ENCODE measurements around the gene NRCAM. TPM values are rescaled to one million over a fixed set of nuclear protein-coding genes. Genes with fewer than 3 reads are reported as not detected.

The NRCAM gene
- total and polyA plus RNA-seq, 12 donors = 0.08 to 1.3 (median 0.38) TPM

DNA sequence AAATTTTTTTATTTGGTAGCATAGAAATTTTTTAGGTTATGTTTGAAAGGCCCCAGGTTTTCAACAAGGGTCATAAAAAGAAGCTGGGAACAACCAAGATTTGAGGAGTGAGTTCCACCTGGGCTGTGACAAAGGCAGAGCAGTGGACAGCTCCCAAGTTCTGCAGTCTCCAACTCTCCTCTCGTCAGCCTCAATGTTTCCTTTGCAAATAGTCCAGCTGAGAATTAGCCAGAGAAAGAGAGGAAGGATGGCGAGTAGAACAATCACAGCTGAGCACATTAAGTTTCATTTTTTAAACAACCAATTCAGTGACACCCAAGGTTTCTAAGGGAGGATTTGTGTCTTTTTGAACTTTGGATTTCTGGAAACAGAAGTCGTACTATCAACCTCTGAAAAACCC lies 143.2 kb downstream of the NRCAM start:
- no peaks in the 10 kb centered on the region for H3K9me3 ChIP-seq
- H3K4me1 ChIP-seq = peaks cover 0 to 19% (median 0%) of the 10 kb centered on the region in 9 donors
- DNase-seq (no peak), ATAC-seq (no peak)
- intact Hi-C loops (cut with DNase I) = no loop called here
- H3K27me3 ChIP-seq = no peaks in the 10 kb centered on the region
- TF ChIP-seq, protein P1, sequence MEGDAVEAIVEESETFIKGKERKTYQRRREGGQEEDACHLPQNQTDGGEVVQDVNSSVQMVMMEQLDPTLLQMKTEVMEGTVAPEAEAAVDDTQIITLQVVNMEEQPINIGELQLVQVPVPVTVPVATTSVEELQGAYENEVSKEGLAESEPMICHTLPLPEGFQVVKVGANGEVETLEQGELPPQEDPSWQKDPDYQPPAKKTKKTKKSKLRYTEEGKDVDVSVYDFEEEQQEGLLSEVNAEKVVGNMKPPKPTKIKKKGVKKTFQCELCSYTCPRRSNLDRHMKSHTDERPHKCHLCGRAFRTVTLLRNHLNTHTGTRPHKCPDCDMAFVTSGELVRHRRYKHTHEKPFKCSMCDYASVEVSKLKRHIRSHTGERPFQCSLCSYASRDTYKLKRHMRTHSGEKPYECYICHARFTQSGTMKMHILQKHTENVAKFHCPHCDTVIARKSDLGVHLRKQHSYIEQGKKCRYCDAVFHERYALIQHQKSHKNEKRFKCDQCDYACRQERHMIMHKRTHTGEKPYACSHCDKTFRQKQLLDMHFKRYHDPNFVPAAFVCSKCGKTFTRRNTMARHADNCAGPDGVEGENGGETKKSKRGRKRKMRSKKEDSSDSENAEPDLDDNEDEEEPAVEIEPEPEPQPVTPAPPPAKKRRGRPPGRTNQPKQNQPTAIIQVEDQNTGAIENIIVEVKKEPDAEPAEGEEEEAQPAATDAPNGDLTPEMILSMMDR (IDR thresholded peaks at IDR 0.05) = no peak
- no peak overlapping the region for H3K27ac ChIP-seq
- WGBS, 2 donors = 39% methylated on average over 3 of the region's 3 CpGs
- H3K36me3 ChIP-seq = no peaks in the 10 kb centered on the region
- H3K4me3 ChIP-seq = no peak overlapping the region

DNA sequence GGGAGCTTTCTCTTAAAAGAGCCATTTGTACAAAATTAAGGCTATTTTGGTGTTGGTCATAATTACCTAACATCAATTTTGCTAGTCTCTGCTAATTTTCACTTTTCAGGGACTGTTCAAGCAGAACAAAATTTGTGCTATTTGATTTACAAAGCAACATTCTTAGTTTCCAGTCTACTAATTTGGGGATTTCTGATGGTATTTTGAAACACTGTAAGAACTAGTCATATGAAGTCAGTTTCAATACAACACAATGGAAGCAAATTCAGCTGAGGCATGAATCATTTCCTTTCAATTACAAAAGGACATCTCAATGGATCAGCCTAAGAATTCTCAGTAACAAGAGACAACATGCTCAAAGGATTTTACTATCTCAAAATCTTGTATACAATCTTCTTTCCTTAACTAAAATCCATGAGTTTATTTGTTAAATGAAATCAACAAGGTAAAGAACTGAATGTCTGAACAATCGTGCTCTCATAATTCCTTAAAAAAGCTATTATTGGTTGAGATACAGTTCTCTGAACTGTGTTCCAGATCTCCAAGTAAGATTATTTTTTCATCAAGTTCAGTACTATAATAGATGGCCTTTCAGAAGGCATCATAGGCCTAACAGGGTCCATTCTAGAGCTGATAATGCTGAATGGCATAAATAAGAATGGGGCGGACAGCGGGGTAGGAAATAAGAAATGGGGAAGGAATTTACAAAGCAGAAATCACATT lies 144.6 kb downstream of the NRCAM start:
- Histone ChIP-seq H3K9me3 (no peaks in the 10 kb centered on the region), H3K4me1 (peaks cover 0 to 19% (median 0%) of the 10 kb centered on the region in 9 donors), H3K27ac (peak overlapping the region in 2 of 10 donors; percentile 61 to 67), H3K4me3 (no peak overlapping the region), H3K36me3 (no peaks in the 10 kb centered on the region), H3K27me3 (no peaks in the 10 kb centered on the region)
- no peak for DNase-seq
- 93 to 94% methylated on average over 3 of the region's 3 CpGs for WGBS, 2 donors
- ATAC-seq = no peak
- intact Hi-C loops (cut with DNase I) = no loop called here
- TF ChIP-seq, protein P1 (IDR thresholded peaks at IDR 0.05) = no peak

DNA sequence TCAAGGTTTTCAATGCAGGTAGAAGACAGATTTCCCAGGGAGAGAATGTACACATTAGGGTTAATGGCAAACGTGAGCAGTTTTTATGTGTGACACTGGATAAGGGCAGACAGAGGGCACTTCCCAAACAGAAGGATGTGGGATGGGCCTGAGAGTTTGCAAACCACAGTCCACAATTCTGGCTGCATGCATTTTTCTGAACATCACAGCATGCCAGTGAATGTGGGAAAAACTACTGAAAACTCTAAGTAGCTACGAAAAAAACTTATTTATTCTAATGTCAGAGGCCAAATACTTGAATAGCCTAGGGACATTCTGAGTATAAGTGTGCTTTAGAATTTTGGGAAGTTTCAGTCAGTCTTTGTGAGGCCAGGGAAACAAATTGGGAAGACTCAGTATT lies 145.9 kb downstream of the NRCAM start:
- Histone ChIP-seq H3K27ac (peak overlapping the region in 1 of 10 donors; percentile 67), H3K4me3 (no peak overlapping the region), H3K4me1 (peaks cover 0 to 19% (median 0%) of the 10 kb centered on the region in 9 donors), H3K36me3 (no peaks in the 10 kb centered on the region), H3K9me3 (no peaks in the 10 kb centered on the region), H3K27me3 (no peaks in the 10 kb centered on the region)
- WGBS, 2 donors = 35 to 48% methylated on average over 2 of the region's 2 CpGs
- intact Hi-C loops (cut with DNase I) = no loop called here
- ATAC-seq (no peak), DNase-seq (no peak)
- TF ChIP-seq, protein P1 (IDR thresholded peaks at IDR 0.05) = no peak

DNA sequence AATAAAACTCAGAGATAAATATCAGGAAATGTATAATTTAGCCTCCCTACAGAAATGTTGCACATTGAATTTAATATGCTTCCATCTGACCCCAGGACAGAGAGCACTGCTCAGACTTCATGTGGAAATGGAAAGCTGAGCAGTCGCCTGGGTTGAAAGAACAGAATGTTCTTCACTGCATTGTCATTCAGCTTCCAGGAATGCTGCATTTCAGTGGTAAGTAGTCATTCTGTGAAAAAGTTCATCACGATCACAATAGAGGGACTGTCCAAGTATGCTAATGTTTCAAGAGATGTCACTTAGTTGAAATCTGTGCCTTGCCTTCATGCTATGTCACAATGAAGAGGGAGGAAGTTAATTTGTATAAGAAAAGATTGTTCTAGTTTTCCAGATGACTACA lies 147.3 kb downstream of the NRCAM start:
- intact Hi-C loops (cut with DNase I) = no loop called here
- Histone ChIP-seq H3K36me3 (no peaks in the 10 kb centered on the region), H3K27me3 (no peaks in the 10 kb centered on the region), H3K27ac (no peak overlapping the region), H3K4me1 (peaks cover 0 to 19% (median 0%) of the 10 kb centered on the region in 9 donors), H3K4me3 (no peak overlapping the region), H3K9me3 (no peaks in the 10 kb centered on the region)
- DNase-seq (no peak), ATAC-seq (peak in 1 of 8 donors; percentile 61)
- 55 to 62% methylated on average over 2 of the region's 2 CpGs for WGBS, 2 donors
- TF ChIP-seq, protein P1 (IDR thresholded peaks at IDR 0.05) = no peak
